ENCODE results near the gene BSN. TPM values are rescaled to one million over a fixed set of nuclear protein-coding genes. Genes with fewer than 3 reads are reported as not detected.

The BSN gene
- total RNA-seq, 1 experiment from 2014 or later, result 0.92 TPM

GRCh38 chr3:49641921-49642707, 87.8 kb downstream of the BSN start:
- peaks cover 25% of the 10 kb centered on the region for H3K27me3 Mint-ChIP-seq (ENCODE audit: unreplicated experiment)
- no peak for DNase-seq
- no peaks in the 10 kb centered on the region for H3K9me3 Mint-ChIP-seq (ENCODE audit: low read depth, unreplicated experiment)
- H3K4me1 Mint-ChIP-seq (ENCODE audit: low read depth, unreplicated experiment), result peaks cover 2% of the 10 kb centered on the region
- BruUV-seq (replicated peaks), result no TSS peak
- intact Hi-C loops (cut with micrococcal nuclease; ENCODE audit: unreplicated experiment), result no loop called here
- no peak for TF ChIP-seq CTCF (IDR thresholded peaks at IDR 0.05; ENCODE audit: unreplicated experiment)
- CTCF ChIA-PET, result no interaction called here
- H3K36me3 Mint-ChIP-seq (ENCODE audit: insufficient read depth, unreplicated experiment), result peaks cover 4% of the 10 kb centered on the region
- no peak overlapping the region for H3K27ac Mint-ChIP-seq (ENCODE audit: unreplicated experiment)
- H3K4me3 Mint-ChIP-seq (ENCODE audit: low read depth, unreplicated experiment), result no peak overlapping the region

- no peak for TF ChIP-seq CTCF (IDR thresholded peaks at IDR 0.05; ENCODE audit: unreplicated experiment)
- no peaks in the 10 kb centered on the region for H3K9me3 Mint-ChIP-seq (ENCODE audit: low read depth, unreplicated experiment)
- H3K27ac Mint-ChIP-seq (ENCODE audit: unreplicated experiment), result no peak overlapping the region
- H3K36me3 Mint-ChIP-seq (ENCODE audit: insufficient read depth, unreplicated experiment), result peaks cover 4% of the 10 kb centered on the region
- H3K4me1 Mint-ChIP-seq (ENCODE audit: low read depth, unreplicated experiment), result peaks cover 8% of the 10 kb centered on the region
- CTCF ChIA-PET, result no interaction called here
- intact Hi-C loops (cut with micrococcal nuclease; ENCODE audit: unreplicated experiment), result no loop called here
- DNase-seq, result no peak
- H3K4me3 Mint-ChIP-seq (ENCODE audit: low read depth, unreplicated experiment), result no peak overlapping the region
- peaks cover 25% of the 10 kb centered on the region for H3K27me3 Mint-ChIP-seq (ENCODE audit: unreplicated experiment)
- BruUV-seq (replicated peaks), result no TSS peak
Measured at GRCh38 chr3:49642708-49643145, 88.5 kb downstream of the BSN start.

- no TSS peak for BruUV-seq (replicated peaks)
- Mint-ChIP-seq H3K27me3 (ENCODE audit: unreplicated experiment) (peaks cover 25% of the 10 kb centered on the region), H3K9me3 (ENCODE audit: low read depth, unreplicated experiment) (no peaks in the 10 kb centered on the region), H3K4me3 (ENCODE audit: low read depth, unreplicated experiment) (no peak overlapping the region), H3K4me1 (ENCODE audit: low read depth, unreplicated experiment) (peaks cover 9% of the 10 kb centered on the region), H3K36me3 (ENCODE audit: insufficient read depth, unreplicated experiment) (no peaks in the 10 kb centered on the region), H3K27ac (ENCODE audit: unreplicated experiment) (no peak overlapping the region)
- TF ChIP-seq CTCF (IDR thresholded peaks at IDR 0.05; ENCODE audit: unreplicated experiment), result no peak
- no peak for DNase-seq
- CTCF ChIA-PET, result no interaction called here
- intact Hi-C loops (cut with micrococcal nuclease; ENCODE audit: unreplicated experiment), result no loop called here
Measured at GRCh38 chr3:49644684-49645083, 90.4 kb downstream of the BSN start.

- Mint-ChIP-seq H3K4me1 (ENCODE audit: low read depth, unreplicated experiment) (peaks cover 9% of the 10 kb centered on the region), H3K4me3 (ENCODE audit: low read depth, unreplicated experiment) (no peak overlapping the region), H3K9me3 (ENCODE audit: low read depth, unreplicated experiment) (no peaks in the 10 kb centered on the region), H3K27ac (ENCODE audit: unreplicated experiment) (no peak overlapping the region), H3K36me3 (ENCODE audit: insufficient read depth, unreplicated experiment) (no peaks in the 10 kb centered on the region), H3K27me3 (ENCODE audit: unreplicated experiment) (peaks cover 25% of the 10 kb centered on the region)
- BruUV-seq (replicated peaks), result no TSS peak
- no peak for DNase-seq
- no peak for TF ChIP-seq CTCF (IDR thresholded peaks at IDR 0.05; ENCODE audit: unreplicated experiment)
- CTCF ChIA-PET, result no interaction called here
- intact Hi-C loops (cut with micrococcal nuclease; ENCODE audit: unreplicated experiment), result no loop called here
Measured at GRCh38 chr3:49646236-49646635, 92.0 kb downstream of the BSN start.
